MG63 (cell line): Measurements from ENCODE around the gene FXYD4. TPM values are rescaled to one million over a fixed set of nuclear protein-coding genes. Genes with fewer than 3 reads are reported as not detected.

ENCODE experiments used
- DNase-seq: peaks from one replicate; pipeline ENCODE4 v3.0.0-alpha.2; 2020
- H3K27me3 ChIP-seq: fragments of 250-450 bp; sonication (Bioruptor Pico); 2 replicates; pipeline ENCODE4 v1.5.1; 2020; ENCODE audit warnings: mild to moderate bottlenecking, moderate library complexity
- H3K36me3 ChIP-seq: fragments of 250-450 bp; sonication (Bioruptor Pico); 2 replicates; pipeline ENCODE4 v1.5.1; 2020; ENCODE audit warnings: mild to moderate bottlenecking, moderate library complexity
- H3K4me3 ChIP-seq: fragments of 250-450 bp; sonication (Bioruptor Pico); 2 replicates; pipeline ENCODE4 v1.5.1; 2020; ENCODE audit warnings: mild to moderate bottlenecking, moderate library complexity
- H3K9me3 ChIP-seq: fragments of 250-450 bp; sonication (Bioruptor Pico); 2 replicates; pipeline ENCODE4 v1.5.1; 2020; ENCODE audit warnings: mild to moderate bottlenecking, moderate library complexity
- total RNA-seq: library from RNA; depleted of rRNA; stranded (reverse); fragments of >200 nt; shearing (Covaris generic); gene quantifications from 2 replicates; pipeline ENCODE4 v1.2.3, GENCODE V29; 2014; ENCODE audit warnings: low replicate concordance

The FXYD4 gene
- total RNA-seq, 1 experiment from 2014 or later, result not detected

GRCh38 chr10:43396928-43397624 lies 25.6 kb downstream of the FXYD4 start:
- no peak for DNase-seq
- Histone ChIP-seq H3K27me3 (no peaks in the 10 kb centered on the region), H3K36me3 (peaks cover 93% of the 10 kb centered on the region), H3K4me3 (no peak overlapping the region), H3K9me3 (no peaks in the 10 kb centered on the region)

- no peaks in the 10 kb centered on the region for H3K9me3 ChIP-seq
- H3K27me3 ChIP-seq, result no peaks in the 10 kb centered on the region
- no peak overlapping the region for H3K4me3 ChIP-seq
- H3K36me3 ChIP-seq, result peaks cover 92% of the 10 kb centered on the region
- no peak for DNase-seq
These were observed 27.5 kb downstream of the FXYD4 start for GRCh38 chr10:43398939-43399319.

GRCh38 chr10:43399320-43400310 lies 28.2 kb downstream of the FXYD4 start:
- no peak for DNase-seq
- Histone ChIP-seq H3K27me3 (no peaks in the 10 kb centered on the region), H3K4me3 (no peak overlapping the region), H3K9me3 (no peaks in the 10 kb centered on the region), H3K36me3 (peaks cover 90% of the 10 kb centered on the region)

GRCh38 chr10:43401627-43402026 lies 30.2 kb downstream of the FXYD4 start:
- no peak for DNase-seq
- H3K36me3 ChIP-seq, result peaks cover 92% of the 10 kb centered on the region
- no peak overlapping the region for H3K4me3 ChIP-seq
- no peaks in the 10 kb centered on the region for H3K27me3 ChIP-seq
- no peaks in the 10 kb centered on the region for H3K9me3 ChIP-seq

GRCh38 chr10:43402176-43402575 lies 30.7 kb downstream of the FXYD4 start:
- DNase-seq, result no peak
- H3K27me3 ChIP-seq, result no peaks in the 10 kb centered on the region
- H3K9me3 ChIP-seq, result no peaks in the 10 kb centered on the region
- H3K36me3 ChIP-seq, result peaks cover 94% of the 10 kb centered on the region
- H3K4me3 ChIP-seq, result no peak overlapping the region

- Histone ChIP-seq H3K9me3 (no peaks in the 10 kb centered on the region), H3K36me3 (peaks cover 94% of the 10 kb centered on the region), H3K27me3 (no peaks in the 10 kb centered on the region), H3K4me3 (no peak overlapping the region)
- DNase-seq, result no peak
These were observed 31.5 kb downstream of the FXYD4 start for GRCh38 chr10:43402880-43403452.

GRCh38 chr10:43403911-43404703 lies 32.7 kb downstream of the FXYD4 start:
- H3K36me3 ChIP-seq, result peaks cover 88% of the 10 kb centered on the region
- peak overlapping the region; percentile 76 for H3K4me3 ChIP-seq
- H3K9me3 ChIP-seq, result no peaks in the 10 kb centered on the region
- DNase-seq, result peak; percentile 31
- no peaks in the 10 kb centered on the region for H3K27me3 ChIP-seq

GRCh38 chr10:43404704-43405084 lies 33.3 kb downstream of the FXYD4 start:
- peak overlapping the region; percentile 76 for H3K4me3 ChIP-seq
- no peak for DNase-seq
- H3K9me3 ChIP-seq, result no peaks in the 10 kb centered on the region
- peaks cover 83% of the 10 kb centered on the region for H3K36me3 ChIP-seq
- H3K27me3 ChIP-seq, result no peaks in the 10 kb centered on the region

- Histone ChIP-seq H3K36me3 (peaks cover 59% of the 10 kb centered on the region), H3K27me3 (no peaks in the 10 kb centered on the region), H3K9me3 (no peaks in the 10 kb centered on the region), H3K4me3 (peak overlapping the region; percentile 76)
- peak; percentile 50 for DNase-seq
These were observed 35.7 kb downstream of the FXYD4 start for GRCh38 chr10:43407148-43407575.

- Histone ChIP-seq H3K27me3 (no peaks in the 10 kb centered on the region), H3K9me3 (no peaks in the 10 kb centered on the region), H3K36me3 (peaks cover 53% of the 10 kb centered on the region), H3K4me3 (peak overlapping the region; percentile 76)
- peak; percentile 91 for DNase-seq
These were observed 36.3 kb downstream of the FXYD4 start for GRCh38 chr10:43407576-43408330.

- peaks cover 48% of the 10 kb centered on the region for H3K36me3 ChIP-seq
- H3K4me3 ChIP-seq, result peak overlapping the region; percentile 76
- H3K27me3 ChIP-seq, result no peaks in the 10 kb centered on the region
- H3K9me3 ChIP-seq, result no peaks in the 10 kb centered on the region
- DNase-seq, result peak; percentile 19
These were observed 36.9 kb downstream of the FXYD4 start for GRCh38 chr10:43408331-43408709.

- peak; percentile 97 for DNase-seq
- Histone ChIP-seq H3K9me3 (no peaks in the 10 kb centered on the region), H3K4me3 (peak within 1 kb of the TSS; percentile 76), H3K36me3 (peaks cover 43% of the 10 kb centered on the region), H3K27me3 (no peaks in the 10 kb centered on the region)
These were observed 37.4 kb downstream of the FXYD4 start, which contains the start of gene HNRNPF for GRCh38 chr10:43408710-43409384. Gene HNRNPF, minus strand, starts transcription at chr10:43409186. Its CDS starts 21,302 bp downstream, at chr10:43387884.

- H3K9me3 ChIP-seq, result no peaks in the 10 kb centered on the region
- peak overlapping the region; percentile 76 for H3K4me3 ChIP-seq
- H3K36me3 ChIP-seq, result peaks cover 37% of the 10 kb centered on the region
- DNase-seq, result peak; percentile 45
- H3K27me3 ChIP-seq, result no peaks in the 10 kb centered on the region
These were observed 38.1 kb downstream of the FXYD4 start for GRCh38 chr10:43409385-43410109.

GRCh38 chr10:43410345-43410744 lies 38.9 kb downstream of the FXYD4 start:
- peak overlapping the region; percentile 76 for H3K4me3 ChIP-seq
- H3K36me3 ChIP-seq, result peaks cover 30% of the 10 kb centered on the region
- no peak for DNase-seq
- no peaks in the 10 kb centered on the region for H3K27me3 ChIP-seq
- H3K9me3 ChIP-seq, result no peaks in the 10 kb centered on the region

- Histone ChIP-seq H3K27me3 (no peaks in the 10 kb centered on the region), H3K9me3 (no peaks in the 10 kb centered on the region), H3K4me3 (no peak overlapping the region), H3K36me3 (peaks cover 18% of the 10 kb centered on the region)
- peak; percentile 66 for DNase-seq
These were observed 40.1 kb downstream of the FXYD4 start for GRCh38 chr10:43411536-43411935.
